Adrenal gland (tissue), 12 donors: ENCODE measurements around the gene HOTAIR. TPM values are rescaled to one million over a fixed set of nuclear protein-coding genes. Genes with fewer than 3 reads are reported as not detected.
A peak's percentile ranks its signal among the peaks of the same experiment; 100 is the strongest.

ENCODE experiments used
- DNase-seq, 7 donors: peaks; one replicate each; pipeline ENCODE4 v3.0.0-alpha.2; 2019 to 2020
- H3K27ac ChIP-seq, 5 donors: fragments of 200-600 bp; sonication (generic) in 4 of 5; 1 replicate in 3 of 5; 2 replicates in 2 of 5; pipeline versions ENCODE4 v1.5.1 to v1.8.0; 2016 to 2020; ENCODE audit warnings: mild to moderate bottlenecking in 1 of 5
- H3K27me3 ChIP-seq: fragments of 200-600 bp; 2 replicates; pipeline ENCODE4 v1.8.0; 2021
- H3K36me3 ChIP-seq, 2 donors: fragments of 200-600 bp; replicated peaks in 1 of 2; 1 replicate in 1 of 2; 2 replicates in 1 of 2; pipeline versions ENCODE4 v1.5.1 to v1.8.0; 2018 to 2022
- H3K4me1 ChIP-seq, 2 donors: fragments of 200-600 bp; replicated peaks in 1 of 2; 1 replicate in 1 of 2; 2 replicates in 1 of 2; pipeline versions ENCODE4 v1.5.1 to v1.8.0; 2018 to 2021
- H3K4me3 ChIP-seq, 4 donors: fragments of 200-600 bp; sonication (generic) in 3 of 4; one replicate each; pipeline ENCODE4 v1.5.1; 2016 to 2018
- H3K9me3 ChIP-seq, 3 donors: fragments of 200-600 bp; sonication (generic) in 1 of 3; replicated peaks in 1 of 3; 1 replicate in 2 of 3; 2 replicates in 1 of 3; pipeline versions ENCODE4 v1.5.1 to v1.8.0; 2016 to 2021
- POLR2A ChIP-seq, 2 donors: fragments of 450-650 bp; IDR thresholded peaks; one replicate each; pipeline ENCODE4 v1.6.1; 2017; ENCODE audit warnings: antibody characterized with exemption in 2 of 2, mild to moderate bottlenecking in 2 of 2, moderate library complexity in 1 of 2
- WGBS, 4 donors: extraction: QIAGEN DNeasy Blood & Tissue Kit in 2 of 4; methylation state at CpG; one replicate each; pipeline versions ENCODE4 v1.1.5 to v1.1.7; 2013 to 2017; 5-methylcytosine and 5-hydroxymethylcytosine counted together
- intact Hi-C, 2 donors: fragments of 100-400 bp; cut with DNase I; formaldehyde crosslinking; loops; one replicate each; pipeline versions ENCODE4 v1.14.1 to v1.15.0; 2022 to 2023
- polyA plus RNA-seq, 3 donors: library from polyadenylated mRNA; stranded (reverse); fragments of 200-250 nt in 2 of 3; fragments of 350-450 nt in 1 of 3; fragmentation: Illumina TruSeq in 1 of 3; extraction: RNeasy Lipid Tissue Mini Kit (QIAGEN cat#74804) in 1 of 3; gene quantifications; one replicate each; pipeline ENCODE4 v1.2.3, GENCODE V29; 2013 to 2014
- total RNA-seq, 9 donors: library from RNA; depleted of rRNA in 4 of 9; stranded (reverse); fragments of >200 nt in 4 of 9; fragments of 120-200 nt in 1 of 9; fragmentation: NEBNext Ultra II Directional in 1 of 9; extraction: Animal tissue kit (Norgen Biotek cat#: 25700) in 1 of 9; gene quantifications; one replicate each; pipeline versions ENCODE4 v1.1.0 to v1.2.4, GENCODE V29; 2013 to 2023
- TF ChIP-seq, protein P1 (sequence below), 6 experiments: fragments of 450-650 bp in 4 of 6; fragments of 200-600 bp in 2 of 6; sonication (generic) in 1 of 6; IDR thresholded peaks; 1 replicate in 5 of 6; 2 replicates in 1 of 6; pipeline versions ENCODE4 v1.5.1 to v1.8.0; 2016 to 2021; ENCODE audit warnings: antibody characterized with exemption in 6 of 6, mild to moderate bottlenecking in 2 of 6, moderate library complexity in 1 of 6
- donor health status: healthy with polysubstance abuse.
- donor health status: Bipolar disorder and iron deficiency.
- donor health status: DM: yes; HTN: yes; CAD: no.
- donor health status: DM: no; HTN: no; CAD: no.
- donor health status: DM: no; HTN: no; CAD: no.
- donor health status: DM: yes; HTN: yes; CAD: no.

HOTAIR gene
- total and polyA plus RNA-seq, 12 donors, result not detected

DNA sequence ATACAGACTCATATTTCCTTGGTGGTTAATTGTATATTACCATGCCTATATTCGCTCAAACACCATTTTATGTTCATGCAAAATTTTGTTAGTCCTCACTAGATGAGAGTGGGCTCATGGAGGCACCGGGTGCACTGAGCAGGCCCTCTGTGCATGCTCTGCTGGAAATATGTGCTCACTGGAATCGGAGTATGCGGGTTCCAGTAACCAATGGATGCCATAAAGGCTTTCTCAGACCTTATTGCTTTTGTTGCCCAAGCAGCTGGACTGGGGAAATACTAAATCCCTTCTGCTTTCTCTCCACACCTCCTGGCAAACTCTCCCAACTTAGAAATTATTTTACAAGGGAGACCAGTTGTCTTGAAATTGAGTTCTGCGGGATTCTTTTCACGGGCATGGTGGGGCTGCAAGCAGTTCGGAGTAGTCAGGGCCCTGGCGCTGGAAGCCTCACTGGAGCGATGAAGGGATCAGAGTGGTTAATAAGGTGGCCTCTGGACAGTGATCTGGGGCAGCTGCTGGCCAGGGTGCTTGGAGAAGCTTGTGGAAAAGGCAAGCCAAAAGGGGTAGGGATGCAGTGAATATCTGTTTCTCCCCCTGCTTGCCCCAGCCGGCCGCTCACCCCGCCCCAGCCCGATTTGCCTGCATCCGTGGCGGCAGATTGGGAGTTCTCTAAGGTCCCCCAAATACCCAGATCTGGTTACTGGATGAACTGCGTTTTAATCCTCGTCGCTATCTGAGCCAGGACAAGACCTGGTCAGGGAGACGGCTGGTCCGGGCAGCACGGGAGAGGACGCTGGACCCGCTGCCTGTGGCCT is 46.0 kb upstream of the HOTAIR start:
- Histone ChIP-seq H3K27ac (peak overlapping the region in 4 of 5 donors; percentile 86 to 96 (median 93)), H3K4me1 (peaks cover 11 to 15% of the 10 kb centered on the region in 2 donors), H3K4me3 (peak overlapping the region in 1 of 4 donors; percentile 73), H3K9me3 (no peaks in the 10 kb centered on the region), H3K36me3 (no peaks in the 10 kb centered on the region), H3K27me3 (no peaks in the 10 kb centered on the region)
- TF ChIP-seq POLR2A (IDR thresholded peaks at IDR 0.05), result no peak
- TF ChIP-seq, protein P1, sequence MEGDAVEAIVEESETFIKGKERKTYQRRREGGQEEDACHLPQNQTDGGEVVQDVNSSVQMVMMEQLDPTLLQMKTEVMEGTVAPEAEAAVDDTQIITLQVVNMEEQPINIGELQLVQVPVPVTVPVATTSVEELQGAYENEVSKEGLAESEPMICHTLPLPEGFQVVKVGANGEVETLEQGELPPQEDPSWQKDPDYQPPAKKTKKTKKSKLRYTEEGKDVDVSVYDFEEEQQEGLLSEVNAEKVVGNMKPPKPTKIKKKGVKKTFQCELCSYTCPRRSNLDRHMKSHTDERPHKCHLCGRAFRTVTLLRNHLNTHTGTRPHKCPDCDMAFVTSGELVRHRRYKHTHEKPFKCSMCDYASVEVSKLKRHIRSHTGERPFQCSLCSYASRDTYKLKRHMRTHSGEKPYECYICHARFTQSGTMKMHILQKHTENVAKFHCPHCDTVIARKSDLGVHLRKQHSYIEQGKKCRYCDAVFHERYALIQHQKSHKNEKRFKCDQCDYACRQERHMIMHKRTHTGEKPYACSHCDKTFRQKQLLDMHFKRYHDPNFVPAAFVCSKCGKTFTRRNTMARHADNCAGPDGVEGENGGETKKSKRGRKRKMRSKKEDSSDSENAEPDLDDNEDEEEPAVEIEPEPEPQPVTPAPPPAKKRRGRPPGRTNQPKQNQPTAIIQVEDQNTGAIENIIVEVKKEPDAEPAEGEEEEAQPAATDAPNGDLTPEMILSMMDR (IDR thresholded peaks at IDR 0.05), result no peak
- intact Hi-C loops, result no loop called here
- 52 to 83% (median 66%) methylated on average over 19 to 23 of the region's 23 CpGs for WGBS, 4 donors
- no peak for DNase-seq

GRCh38 chr12:54019924-54020590 is 45.3 kb upstream of the HOTAIR start:
- no peaks in the 10 kb centered on the region for H3K27me3 ChIP-seq
- peaks cover 11 to 15% of the 10 kb centered on the region in 2 donors for H3K4me1 ChIP-seq
- peak overlapping the region in 1 of 4 donors; percentile 73 for H3K4me3 ChIP-seq
- TF ChIP-seq POLR2A (IDR thresholded peaks at IDR 0.05), result peak in 1 of 2 donors; percentile 9
- TF ChIP-seq, protein P1 (IDR thresholded peaks at IDR 0.05), result no peak
- H3K36me3 ChIP-seq, result no peaks in the 10 kb centered on the region
- H3K9me3 ChIP-seq, result no peaks in the 10 kb centered on the region
- peak overlapping the region; percentile 25 to 96 (median 91) for H3K27ac ChIP-seq
- 13 to 21% (median 18%) methylated on average over 10 of the region's 10 CpGs for WGBS, 4 donors
- peak; percentile 44 to 86 (median 64) for DNase-seq
- intact Hi-C loops, result no loop called here

DNA sequence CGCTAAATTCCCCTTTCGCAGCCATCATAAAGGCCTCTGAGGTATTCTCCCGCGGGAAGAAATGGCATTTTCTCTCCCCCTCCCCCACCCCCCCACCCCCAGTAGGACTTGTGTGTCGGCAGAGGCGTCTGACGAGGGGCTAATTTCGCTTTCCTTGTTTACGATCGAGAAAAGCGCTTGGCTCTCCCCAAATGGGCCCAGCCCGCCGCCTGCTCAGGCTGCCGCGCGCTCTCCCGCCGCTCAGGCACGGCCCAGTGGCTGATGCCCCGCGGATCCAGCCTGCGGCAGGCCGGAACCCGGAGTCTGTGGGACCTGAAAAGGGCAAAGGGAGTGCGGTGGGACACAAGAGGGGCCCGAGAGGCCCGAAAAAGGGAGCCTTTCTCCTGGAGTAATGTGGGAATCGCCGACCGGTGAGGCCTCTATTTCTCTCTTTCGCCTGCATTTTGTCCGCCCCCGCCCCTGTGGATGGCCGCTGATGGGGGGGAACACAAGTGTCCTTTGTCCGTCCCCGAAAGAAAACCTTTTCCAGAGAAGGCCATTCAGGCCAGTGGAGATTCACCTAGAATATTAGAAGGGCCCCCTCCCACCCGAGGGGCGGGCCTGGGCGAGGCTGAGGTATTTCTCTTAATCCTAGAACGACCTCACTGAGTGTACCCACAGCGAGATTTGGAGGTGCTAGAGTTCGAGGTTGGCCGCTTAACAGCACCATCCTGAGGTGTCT is 44.5 kb upstream of the HOTAIR start:
- no peaks in the 10 kb centered on the region for H3K27me3 ChIP-seq
- intact Hi-C loops, result no loop called here

More for the DNA sequence above, 44.5 kb upstream of the HOTAIR start:
- H3K4me3 ChIP-seq, result peak overlapping the region in 2 of 4 donors; percentile 18 to 73
- peak overlapping the region; percentile 25 to 96 (median 91) for H3K27ac ChIP-seq
- TF ChIP-seq POLR2A (IDR thresholded peaks at IDR 0.05), result no peak
- TF ChIP-seq, protein P1 (IDR thresholded peaks at IDR 0.05), result no peak
- H3K4me1 ChIP-seq, result peaks cover 11 to 15% of the 10 kb centered on the region in 2 donors
- 28 to 50% (median 35%) methylated on average over 21 to 43 of the region's 43 CpGs for WGBS, 4 donors
- H3K36me3 ChIP-seq, result no peaks in the 10 kb centered on the region
- H3K9me3 ChIP-seq, result no peaks in the 10 kb centered on the region
- no peak for DNase-seq
